ENCODE data around the gene CDK4.

GRCh38 chr12:57795354-57795753 is 43.2 kb upstream of the CDK4 start:
- no peak for TF ChIP-seq CTCF (IDR thresholded peaks at IDR 0.05; ENCODE audit: low read length)
- TF ChIP-seq EZH2 (IDR thresholded peaks at IDR 0.05; ENCODE audit: borderline replicate concordance, low read length) = no peak
